GM12872 (cell line): ENCODE measurements around the gene TNFRSF4.

ENCODE experiments used
- CTCF ChIP-seq: IDR thresholded peaks from 3 replicates; pipeline ENCODE4 v1.5.1; 2011; ENCODE audit warnings: low read depth, mild to moderate bottlenecking, low read length, moderate library complexity; ENCODE audit not compliant: insufficient read depth

TNFRSF4 gene

DNA sequence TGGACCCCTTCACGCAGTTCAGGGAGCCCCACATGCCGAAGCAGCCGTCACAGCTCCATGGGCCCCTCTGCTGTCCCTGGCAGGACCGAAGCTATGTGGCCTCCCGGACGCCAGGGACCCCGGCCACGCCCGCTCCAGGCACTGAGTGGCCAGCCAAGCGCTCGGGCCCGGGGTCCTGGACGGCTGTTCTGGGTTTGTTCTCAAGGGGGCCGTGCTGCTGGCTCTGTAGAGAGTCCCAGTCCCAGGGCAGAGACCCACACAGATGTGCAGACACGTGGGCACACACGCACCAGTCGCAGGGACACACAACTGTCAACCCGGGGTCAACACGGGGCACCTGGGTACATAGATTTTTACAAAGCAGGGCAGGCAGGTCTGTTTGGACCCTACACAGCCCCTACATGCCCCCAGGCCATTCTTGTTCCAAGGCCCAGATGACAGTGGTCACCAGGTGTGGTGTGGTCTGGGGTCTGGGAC, 24.8 kb upstream of the TNFRSF4 start:
- no peak for TF ChIP-seq CTCF

DNA sequence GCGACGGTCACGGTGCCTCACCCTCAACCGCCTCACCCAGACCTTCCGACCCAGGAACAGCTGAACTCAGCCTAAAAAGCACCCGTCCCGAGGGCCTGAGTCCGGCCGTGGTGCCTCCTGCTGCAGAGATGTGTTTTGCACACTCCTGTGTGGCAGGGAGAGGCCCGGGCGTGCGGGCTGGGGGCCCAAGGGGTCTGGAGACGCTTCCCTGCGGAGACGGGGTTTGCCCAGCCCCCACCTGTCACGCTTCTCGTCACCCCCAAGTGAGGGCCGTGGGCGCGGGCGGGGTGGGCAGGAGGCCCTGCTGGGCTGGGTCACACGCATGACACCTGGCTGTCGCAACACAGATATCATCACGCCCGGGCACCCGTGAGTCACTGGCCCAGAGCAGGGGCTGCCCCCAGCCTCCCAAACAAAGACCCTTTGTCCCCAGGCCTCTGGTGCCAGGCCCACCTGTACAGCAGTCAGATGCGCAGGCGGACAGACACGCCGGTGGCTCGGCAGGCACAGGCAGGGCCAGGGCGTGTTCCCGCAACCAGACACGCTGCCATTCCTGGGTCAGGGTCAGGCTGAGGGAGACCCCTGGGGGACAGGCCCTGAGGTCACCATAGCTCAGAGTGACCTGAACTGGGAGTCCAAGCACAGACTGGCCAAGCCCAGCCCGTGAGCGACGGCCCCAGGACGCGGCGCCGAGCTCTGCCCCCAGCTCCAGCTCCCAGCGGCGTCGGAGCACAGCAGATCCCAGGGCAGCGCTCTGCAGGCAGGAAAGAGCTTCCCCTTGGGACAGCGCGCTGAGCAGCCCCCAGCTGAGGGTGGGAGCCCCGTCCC, 24.1 kb upstream of the TNFRSF4 start:
- no peak for TF ChIP-seq CTCF

DNA sequence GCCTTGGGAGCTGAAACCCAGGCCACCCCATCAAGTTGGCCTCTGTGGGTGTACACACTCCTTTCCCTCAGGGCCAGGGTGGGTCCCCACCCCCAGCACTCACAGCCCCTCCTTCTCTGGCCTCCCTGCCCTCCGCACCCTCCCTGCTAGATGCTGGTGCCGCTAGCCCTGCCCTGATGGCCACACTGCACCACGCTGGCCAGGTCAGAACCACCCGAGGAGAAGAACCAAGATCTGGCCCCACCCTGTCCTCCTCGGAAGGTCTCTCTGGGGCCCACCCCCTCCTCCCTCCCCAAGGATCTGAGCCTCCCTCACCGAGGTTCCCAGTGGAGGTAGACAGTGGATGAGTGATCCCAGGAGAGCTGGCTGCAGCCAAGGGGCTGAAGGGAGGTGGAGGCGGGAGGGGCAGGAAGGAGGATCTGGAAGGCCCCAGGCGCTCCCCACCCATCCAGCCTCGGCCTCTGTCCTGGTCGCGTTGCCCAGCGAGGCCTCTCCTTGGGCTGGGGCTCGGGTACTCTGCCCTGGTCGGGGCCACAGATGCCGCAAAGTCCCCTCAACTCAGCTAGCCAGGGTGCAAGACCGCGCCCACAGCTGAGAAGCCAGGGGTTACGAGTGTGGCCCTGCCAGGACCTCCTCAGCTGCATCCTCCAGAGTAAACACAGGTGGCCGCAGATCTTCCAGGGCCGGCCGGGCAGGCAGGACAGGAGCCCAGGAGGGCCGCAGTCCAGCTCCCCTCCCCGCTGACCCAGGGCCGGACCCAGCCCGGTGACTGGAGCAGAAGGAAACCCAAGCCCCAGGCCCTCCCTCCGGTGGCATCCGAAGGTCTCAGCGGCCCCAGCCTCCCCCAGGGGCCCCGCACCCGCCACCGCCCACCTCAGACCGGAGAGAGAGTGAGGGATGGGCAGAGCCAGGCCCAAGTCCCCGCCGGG, 23.3 kb upstream of the TNFRSF4 start:
- TF ChIP-seq CTCF, result no peak

- TF ChIP-seq CTCF, result no peak
These were observed 22.3 kb upstream of the TNFRSF4 start for GRCh38 chr1:1236176-1236763.

- TF ChIP-seq CTCF, result no peak
These were observed 21.2 kb upstream of the TNFRSF4 start for GRCh38 chr1:1235016-1235744.

DNA sequence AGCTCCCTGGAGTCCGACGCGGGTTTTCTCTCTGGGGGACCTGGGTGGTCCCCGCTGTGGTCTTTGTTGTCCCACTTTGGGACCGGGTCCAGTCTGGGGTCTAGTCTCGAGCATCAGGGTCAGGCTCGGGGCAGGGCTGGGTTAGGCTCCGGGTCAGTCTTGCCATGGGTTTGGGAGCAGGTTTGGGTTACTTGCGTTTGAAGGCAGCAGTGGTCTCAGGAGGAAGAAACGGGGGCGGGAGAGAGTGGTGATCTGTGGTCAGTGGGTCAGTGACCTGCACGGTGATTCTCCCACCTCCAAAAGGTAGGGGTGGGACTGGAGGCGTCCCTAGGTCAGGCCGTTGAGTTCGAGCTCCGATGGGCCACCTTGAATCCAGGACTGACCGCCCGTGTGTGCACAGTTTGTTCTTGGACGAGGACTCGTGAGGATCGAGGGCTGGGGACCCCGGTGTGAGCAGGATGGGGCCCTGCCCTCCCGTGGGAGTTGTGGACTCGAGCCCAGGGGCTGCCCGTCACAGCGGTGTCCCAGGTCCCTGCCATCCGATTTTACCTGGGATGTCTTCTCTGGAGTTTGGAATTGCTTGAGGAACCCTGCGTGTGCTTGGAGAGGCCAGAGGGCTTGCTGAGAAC, 20.3 kb upstream of the TNFRSF4 start:
- no peak for TF ChIP-seq CTCF
